BLaER1 (cell line): ENCODE results near the gene SEMA4C.

Experiments used
- H3K27ac ChIP-seq: shearing (Covaris generic); formaldehyde crosslinking; 2 replicates; pipeline ENCODE4 v1.8.1; 2022
- H3K27me3 ChIP-seq: shearing (Covaris generic); formaldehyde crosslinking; 2 replicates; pipeline ENCODE4 v1.8.1; 2022
- H3K36me3 ChIP-seq: shearing (Covaris generic); formaldehyde crosslinking; 2 replicates; pipeline ENCODE4 v1.8.1; 2022
- H3K4me1 ChIP-seq: shearing (Covaris generic); formaldehyde crosslinking; 2 replicates; pipeline ENCODE4 v1.8.1; 2022
- H3K4me2 ChIP-seq: shearing (Covaris generic); formaldehyde crosslinking; 2 replicates; pipeline ENCODE4 v1.8.1; 2022
- H3K4me3 ChIP-seq: shearing (Covaris generic); formaldehyde crosslinking; 2 replicates; pipeline ENCODE4 v1.8.1; 2022
- H3K9ac ChIP-seq: shearing (Covaris generic); formaldehyde crosslinking; 2 replicates; pipeline ENCODE4 v1.8.1; 2022
- H3K9me3 ChIP-seq: shearing (Covaris generic); formaldehyde crosslinking; 2 replicates; pipeline ENCODE4 v1.8.1; 2022
- H4K20me1 ChIP-seq: shearing (Covaris generic); formaldehyde crosslinking; 2 replicates; pipeline ENCODE4 v1.8.1; 2022
- Cebpa-rat ChIP-seq: shearing (Covaris generic); IDR thresholded peaks from 2 replicates; pipeline ENCODE4 v1.8.1; 2022

The SEMA4C gene

GRCh38 chr2:96912346-96913116 lies 42.7 kb upstream of the SEMA4C start:
- Histone ChIP-seq H3K9ac (peak overlapping the region; percentile 77), H3K9me3 (peaks cover 25% of the 10 kb centered on the region), H3K4me3 (peak overlapping the region; percentile 58), H3K27me3 (no peaks in the 10 kb centered on the region), H3K4me2 (peak overlapping the region; percentile 98), H3K27ac (peak overlapping the region; percentile 91), H3K4me1 (peaks cover 67% of the 10 kb centered on the region), H4K20me1 (no peaks in the 10 kb centered on the region), H3K36me3 (peaks cover 15% of the 10 kb centered on the region)
- no peak for TF ChIP-seq Cebpa-rat

DNA sequence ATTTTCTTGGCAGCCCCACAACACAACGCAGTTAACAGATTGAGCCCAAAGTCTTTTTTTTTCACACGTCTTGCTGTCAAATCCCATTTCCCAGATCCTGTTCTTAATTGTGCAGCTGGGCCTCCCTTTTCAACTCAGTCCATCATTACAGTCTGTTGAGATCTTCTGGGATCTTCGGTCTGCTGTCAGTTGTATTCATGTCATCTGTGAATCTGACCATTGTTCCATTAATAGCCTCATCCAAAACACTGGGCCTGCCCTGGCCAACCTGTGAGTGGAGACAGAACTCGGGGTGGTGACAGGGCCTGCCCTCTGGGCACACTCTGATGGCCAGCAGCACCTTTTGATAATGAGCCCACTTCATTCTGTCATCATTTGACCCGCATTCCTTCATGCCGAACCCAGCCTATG lies 39.7 kb upstream of the SEMA4C start:
- Histone ChIP-seq H4K20me1 (no peaks in the 10 kb centered on the region), H3K27ac (no peak overlapping the region), H3K4me1 (peaks cover 77% of the 10 kb centered on the region), H3K4me2 (no peak overlapping the region), H3K27me3 (no peaks in the 10 kb centered on the region), H3K9ac (no peak overlapping the region), H3K4me3 (no peak overlapping the region), H3K36me3 (no peaks in the 10 kb centered on the region), H3K9me3 (no peaks in the 10 kb centered on the region)
- TF ChIP-seq Cebpa-rat, result no peak

DNA sequence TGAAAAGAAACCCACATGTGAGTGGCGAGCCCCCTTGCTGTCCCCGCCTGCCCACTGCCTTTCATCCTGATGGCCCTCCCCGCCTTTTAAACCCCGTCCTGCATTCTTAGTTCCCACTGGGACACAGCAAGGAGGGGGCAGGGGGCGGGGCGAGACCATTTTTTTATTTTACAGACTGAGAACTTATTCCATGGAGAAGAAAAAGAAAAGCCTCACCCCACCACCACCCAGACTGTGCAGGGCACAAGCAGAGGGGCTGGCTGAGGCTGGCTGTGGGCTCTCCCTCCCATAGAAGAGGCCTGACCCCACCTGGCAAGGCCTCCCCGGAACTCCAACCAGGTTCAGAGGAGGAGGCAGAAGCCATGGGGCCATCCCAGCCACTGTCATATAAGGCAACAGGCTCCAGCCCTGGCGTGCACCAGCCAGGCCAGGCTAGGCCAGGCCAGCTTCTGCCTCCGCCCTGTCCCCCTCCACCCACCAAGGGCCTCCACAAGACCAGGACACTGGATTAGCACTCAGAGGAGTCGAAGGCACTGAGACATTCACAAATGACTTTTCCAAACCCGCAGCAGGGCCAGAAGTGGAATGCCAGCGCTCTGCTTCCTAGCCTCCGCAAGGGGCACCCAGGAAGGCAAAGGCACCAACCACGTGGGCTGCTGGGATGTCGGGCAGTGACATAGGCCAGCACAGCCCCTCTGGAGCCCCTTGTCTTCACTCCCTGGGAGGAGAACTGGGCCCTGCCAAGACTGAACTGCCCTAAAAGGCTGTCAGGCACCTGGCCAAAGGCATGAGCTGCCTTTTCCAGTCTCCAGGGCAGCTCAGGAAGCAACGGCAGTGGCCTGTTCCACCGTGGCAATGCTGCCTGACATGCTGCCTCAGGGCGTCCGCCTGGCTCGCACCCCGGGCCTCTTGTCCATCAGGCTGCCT lies 37.5 kb upstream of the SEMA4C start:
- H3K27ac ChIP-seq, result peak overlapping the region; percentile 41
- 0 out of 2 replicates have a peak overlapping the region, but pooled peaks have one; percentile 15 for H3K9ac ChIP-seq

GRCh38 chr2:96906729-96907114 lies 36.8 kb upstream of the SEMA4C start:
- Histone ChIP-seq H3K36me3 (no peaks in the 10 kb centered on the region), H3K27ac (peak overlapping the region; percentile 41), H4K20me1 (no peaks in the 10 kb centered on the region), H3K4me1 (peaks cover 65% of the 10 kb centered on the region), H3K4me2 (peak overlapping the region; percentile 44), H3K9ac (0 out of 2 replicates have a peak overlapping the region, but pooled peaks have one; percentile 15), H3K27me3 (no peaks in the 10 kb centered on the region), H3K9me3 (no peaks in the 10 kb centered on the region), H3K4me3 (no peak overlapping the region)
- TF ChIP-seq Cebpa-rat, result no peak

More for the DNA sequence above, 37.5 kb upstream of the SEMA4C start:
- no peak for TF ChIP-seq Cebpa-rat
- peaks cover 71% of the 10 kb centered on the region for H3K4me1 ChIP-seq
- no peaks in the 10 kb centered on the region for H3K27me3 ChIP-seq
- no peaks in the 10 kb centered on the region for H3K36me3 ChIP-seq
- peak overlapping the region; percentile 44 for H3K4me2 ChIP-seq
- no peaks in the 10 kb centered on the region for H4K20me1 ChIP-seq
- H3K9me3 ChIP-seq, result no peaks in the 10 kb centered on the region
- H3K4me3 ChIP-seq, result no peak overlapping the region

- H3K4me1 ChIP-seq, result peaks cover 57% of the 10 kb centered on the region
- TF ChIP-seq Cebpa-rat, result no peak
- peak overlapping the region; percentile 59 for H3K4me2 ChIP-seq
- H3K9ac ChIP-seq, result peak overlapping the region; percentile 29; the same call in 1 of the 2 replicates
- no peak overlapping the region for H3K4me3 ChIP-seq
- H3K9me3 ChIP-seq, result no peaks in the 10 kb centered on the region
- H4K20me1 ChIP-seq, result no peaks in the 10 kb centered on the region
- H3K36me3 ChIP-seq, result no peaks in the 10 kb centered on the region
- no peaks in the 10 kb centered on the region for H3K27me3 ChIP-seq
- H3K27ac ChIP-seq, result peak overlapping the region; percentile 67
These were observed 33.9 kb upstream of the SEMA4C start for GRCh38 chr2:96903815-96904214.

DNA sequence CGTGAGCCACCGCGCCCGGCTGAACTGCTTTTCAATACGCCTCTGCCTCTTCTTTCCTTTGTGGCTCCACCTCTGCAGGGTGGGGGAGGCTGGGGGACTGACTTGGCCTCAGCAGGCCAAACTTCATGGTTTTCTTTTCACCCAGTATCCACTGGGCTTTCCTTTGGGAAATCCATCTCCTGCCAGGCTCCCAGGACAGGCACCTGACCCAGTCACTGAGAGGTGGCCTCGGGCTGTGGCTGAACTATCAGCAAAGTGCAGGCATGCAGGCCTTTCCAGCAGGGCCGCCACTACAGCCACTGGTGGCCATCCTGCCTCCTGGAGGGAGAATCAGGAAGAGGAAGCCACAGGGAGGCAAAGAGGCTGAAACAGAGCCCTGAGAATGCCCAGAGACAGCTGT lies 33.4 kb upstream of the SEMA4C start:
- peak overlapping the region; percentile 59 for H3K4me2 ChIP-seq
- no peaks in the 10 kb centered on the region for H3K27me3 ChIP-seq
- no peaks in the 10 kb centered on the region for H3K9me3 ChIP-seq
- H3K36me3 ChIP-seq, result no peaks in the 10 kb centered on the region
- no peaks in the 10 kb centered on the region for H4K20me1 ChIP-seq
- peak overlapping the region; percentile 67 for H3K27ac ChIP-seq
- peak overlapping the region; percentile 29; the same call in 1 of the 2 replicates for H3K9ac ChIP-seq
- TF ChIP-seq Cebpa-rat, result no peak
- H3K4me1 ChIP-seq, result peaks cover 61% of the 10 kb centered on the region
- no peak overlapping the region for H3K4me3 ChIP-seq

DNA sequence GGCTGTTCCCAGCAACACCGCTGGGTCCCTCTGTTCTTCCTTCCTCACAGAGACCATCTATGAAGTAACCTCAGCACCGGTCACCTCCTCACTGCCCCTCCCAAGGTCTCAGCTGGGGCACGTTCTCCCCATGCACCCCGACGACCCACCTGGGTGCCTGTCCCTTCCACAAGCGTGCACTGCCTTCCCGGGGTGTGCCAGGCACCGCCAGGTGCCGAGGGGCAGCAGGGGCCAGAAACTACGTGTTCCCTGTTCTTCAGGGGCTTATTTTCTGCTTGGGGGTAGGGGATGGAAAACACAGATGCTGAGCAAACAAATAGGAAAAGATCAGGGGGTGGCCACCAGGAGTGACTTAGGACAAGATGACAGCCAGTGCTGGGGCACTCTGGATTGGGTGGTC lies 30.4 kb upstream of the SEMA4C start:
- peaks cover 61% of the 10 kb centered on the region for H3K4me1 ChIP-seq
- no peaks in the 10 kb centered on the region for H3K36me3 ChIP-seq
- H3K27ac ChIP-seq, result peak overlapping the region; percentile 59
- no peaks in the 10 kb centered on the region for H3K27me3 ChIP-seq
- H3K4me2 ChIP-seq, result peak overlapping the region; percentile 49
- H3K9me3 ChIP-seq, result no peaks in the 10 kb centered on the region
- no peaks in the 10 kb centered on the region for H4K20me1 ChIP-seq
- no peak for TF ChIP-seq Cebpa-rat
- no peak overlapping the region for H3K4me3 ChIP-seq
- H3K9ac ChIP-seq, result no peak overlapping the region

DNA sequence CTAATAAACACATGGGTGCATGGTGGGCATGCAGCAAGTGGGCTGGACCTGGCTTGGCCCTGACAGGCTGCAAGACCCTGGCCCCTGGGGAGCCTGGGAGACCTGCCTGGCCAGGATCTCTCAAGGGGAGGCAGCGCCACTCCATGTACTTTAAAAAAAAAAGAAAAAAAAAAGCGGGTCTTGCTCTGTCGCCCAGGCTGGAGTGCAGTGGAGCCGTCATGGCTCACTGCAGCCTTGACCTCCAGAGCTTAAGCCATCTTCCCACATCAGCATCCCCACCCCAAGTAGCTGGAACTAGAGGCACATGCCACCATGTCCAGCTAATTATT lies 29.5 kb upstream of the SEMA4C start:
- no peaks in the 10 kb centered on the region for H3K27me3 ChIP-seq

GRCh38 chr2:96898641-96899412 lies 28.9 kb upstream of the SEMA4C start:
- Histone ChIP-seq H3K27me3 (no peaks in the 10 kb centered on the region), H4K20me1 (no peaks in the 10 kb centered on the region), H3K27ac (0 out of 2 replicates have a peak overlapping the region, but pooled peaks have one; percentile 59), H3K36me3 (no peaks in the 10 kb centered on the region), H3K9ac (no peak overlapping the region), H3K4me3 (no peak overlapping the region), H3K4me2 (peak overlapping the region; percentile 49), H3K9me3 (no peaks in the 10 kb centered on the region), H3K4me1 (peaks cover 55% of the 10 kb centered on the region)
- TF ChIP-seq Cebpa-rat, result no peak

More for the DNA sequence above, 29.5 kb upstream of the SEMA4C start:
- Histone ChIP-seq H3K4me1 (peaks cover 61% of the 10 kb centered on the region), H3K36me3 (no peaks in the 10 kb centered on the region), H3K4me3 (no peak overlapping the region), H4K20me1 (no peaks in the 10 kb centered on the region), H3K9ac (no peak overlapping the region), H3K27ac (peak overlapping the region; percentile 59; the same call in 1 of the 2 replicates), H3K4me2 (peak overlapping the region; percentile 49), H3K9me3 (no peaks in the 10 kb centered on the region)
- no peak for TF ChIP-seq Cebpa-rat
